Tibial artery (tissue), 4 donors: ENCODE results near the gene PLK5.

Source experiments
- DNase-seq, 2 donors: peaks; one replicate each; pipeline ENCODE4 v3.0.0-alpha.2; 2019
- H3K27ac ChIP-seq, 2 donors: fragments of 200-600 bp; sonication (generic) in 1 of 2; 1 replicate in 1 of 2; 2 replicates in 1 of 2; pipeline ENCODE4 v1.5.1; 2018 to 2019; ENCODE audit warnings: mild to moderate bottlenecking in 1 of 2
- H3K27me3 ChIP-seq, 2 donors: fragments of 200-600 bp; sonication (generic) in 1 of 2; one replicate each; pipeline versions ENCODE4 v1.5.1 to v1.6.0; 2016 to 2019
- H3K36me3 ChIP-seq, 3 donors: fragments of 200-600 bp; sonication (generic) in 2 of 3; one replicate each; pipeline ENCODE4 v1.5.1; 2016 to 2019; ENCODE audit warnings: mild to moderate bottlenecking in 2 of 3
- H3K4me1 ChIP-seq, 4 donors: fragments of 200-600 bp; sonication (generic) in 2 of 4; 1 replicate in 3 of 4; 2 replicates in 1 of 4; pipeline ENCODE4 v1.5.1; 2016 to 2019
- H3K4me3 ChIP-seq, 2 donors: fragments of 200-600 bp; sonication (generic) in 1 of 2; 1 replicate in 1 of 2; 2 replicates in 1 of 2; pipeline ENCODE4 v1.5.1; 2018 to 2019; ENCODE audit warnings: mild to moderate bottlenecking in 2 of 2
- H3K9me3 ChIP-seq, 3 donors: fragments of 200-600 bp; sonication (generic) in 1 of 3; one replicate each; pipeline ENCODE4 v1.5.1; 2016 to 2019
- intact Hi-C: fragments of 100-400 bp; cut with DNase I; formaldehyde crosslinking; loops from one replicate; pipeline ENCODE4 v1.15.0; 2023; ENCODE audit warnings: low total_unique reads
- TF ChIP-seq, protein P1 (sequence below), 2 experiments: fragments of 200-600 bp in 1 of 2; fragments of 450-650 bp in 1 of 2; IDR thresholded peaks; one replicate each; pipeline ENCODE4 v1.5.1; 2017 to 2019; ENCODE audit warnings: antibody characterized with exemption in 2 of 2, mild to moderate bottlenecking in 1 of 2, moderate library complexity in 1 of 2

Gene PLK5

DNA sequence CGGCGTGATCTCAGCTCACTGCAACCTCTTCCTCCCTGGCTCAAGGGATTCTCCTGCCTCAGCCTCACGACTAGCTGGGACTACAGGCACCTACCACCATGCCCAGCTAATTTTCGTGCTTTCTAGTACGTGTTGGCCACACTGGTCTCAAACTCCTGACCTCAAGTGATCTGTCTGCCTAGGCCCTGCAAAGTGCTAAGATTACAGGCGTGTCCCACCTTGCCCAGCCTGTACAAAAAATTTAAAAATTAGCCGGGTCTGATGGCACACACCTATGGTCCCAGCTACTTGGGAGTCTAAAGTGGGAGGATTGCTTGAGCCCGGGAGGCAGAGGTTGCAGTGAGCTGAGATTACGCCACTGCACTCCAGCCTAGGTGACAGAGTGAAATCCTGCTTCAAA lies 48.9 kb downstream of the PLK5 start:
- Histone ChIP-seq H3K27ac (no peak overlapping the region), H3K4me1 (peaks cover 0 to 8% (median 5%) of the 10 kb centered on the region in 4 donors), H3K4me3 (no peak overlapping the region), H3K9me3 (no peaks in the 10 kb centered on the region), H3K36me3 (peaks cover 12 to 17% (median 14%) of the 10 kb centered on the region in 3 donors), H3K27me3 (no peaks in the 10 kb centered on the region)
- intact Hi-C loops = no loop called here
- TF ChIP-seq, protein P1, sequence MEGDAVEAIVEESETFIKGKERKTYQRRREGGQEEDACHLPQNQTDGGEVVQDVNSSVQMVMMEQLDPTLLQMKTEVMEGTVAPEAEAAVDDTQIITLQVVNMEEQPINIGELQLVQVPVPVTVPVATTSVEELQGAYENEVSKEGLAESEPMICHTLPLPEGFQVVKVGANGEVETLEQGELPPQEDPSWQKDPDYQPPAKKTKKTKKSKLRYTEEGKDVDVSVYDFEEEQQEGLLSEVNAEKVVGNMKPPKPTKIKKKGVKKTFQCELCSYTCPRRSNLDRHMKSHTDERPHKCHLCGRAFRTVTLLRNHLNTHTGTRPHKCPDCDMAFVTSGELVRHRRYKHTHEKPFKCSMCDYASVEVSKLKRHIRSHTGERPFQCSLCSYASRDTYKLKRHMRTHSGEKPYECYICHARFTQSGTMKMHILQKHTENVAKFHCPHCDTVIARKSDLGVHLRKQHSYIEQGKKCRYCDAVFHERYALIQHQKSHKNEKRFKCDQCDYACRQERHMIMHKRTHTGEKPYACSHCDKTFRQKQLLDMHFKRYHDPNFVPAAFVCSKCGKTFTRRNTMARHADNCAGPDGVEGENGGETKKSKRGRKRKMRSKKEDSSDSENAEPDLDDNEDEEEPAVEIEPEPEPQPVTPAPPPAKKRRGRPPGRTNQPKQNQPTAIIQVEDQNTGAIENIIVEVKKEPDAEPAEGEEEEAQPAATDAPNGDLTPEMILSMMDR (IDR thresholded peaks at IDR 0.05) = no peak
- no peak for DNase-seq

DNA sequence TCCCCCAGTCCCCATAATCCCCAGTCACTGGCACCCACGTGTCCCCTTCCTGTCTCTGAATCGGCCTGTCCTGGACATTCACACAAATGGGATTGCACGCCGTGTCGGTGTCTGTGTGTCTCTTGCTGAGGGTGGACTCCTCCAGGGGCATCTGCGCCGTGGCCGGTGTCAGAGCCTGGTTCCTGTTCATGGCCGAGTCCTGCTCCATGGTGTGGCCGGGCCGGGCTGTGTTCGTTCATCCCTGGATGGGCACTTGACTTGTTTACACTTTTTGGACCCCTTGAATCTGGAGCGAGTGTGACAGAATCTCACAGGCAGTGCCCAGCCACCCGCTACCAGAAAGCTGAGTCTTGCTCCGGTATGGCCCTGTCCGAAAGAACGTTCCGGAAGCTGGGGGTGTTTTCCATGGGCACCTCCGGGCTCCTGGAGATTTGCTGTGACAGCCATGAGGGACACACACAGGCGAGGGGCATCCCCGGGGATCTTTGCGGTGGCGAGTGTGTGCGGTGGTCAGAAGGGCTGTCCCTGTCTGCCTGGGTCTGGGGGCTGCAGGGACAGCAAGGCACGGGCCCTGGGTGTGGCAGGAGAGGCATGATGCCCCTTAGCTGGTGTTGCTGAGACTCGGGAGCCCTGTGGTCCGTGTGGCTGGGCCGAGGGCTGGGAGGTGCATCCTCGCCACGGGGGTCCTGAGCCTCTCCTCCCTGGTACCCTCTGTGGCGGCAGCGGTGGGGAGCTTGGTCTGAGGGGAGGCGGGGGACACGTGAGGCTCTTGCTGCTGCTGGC lies 50.7 kb downstream of the PLK5 start:
- DNase-seq = no peak

DNA sequence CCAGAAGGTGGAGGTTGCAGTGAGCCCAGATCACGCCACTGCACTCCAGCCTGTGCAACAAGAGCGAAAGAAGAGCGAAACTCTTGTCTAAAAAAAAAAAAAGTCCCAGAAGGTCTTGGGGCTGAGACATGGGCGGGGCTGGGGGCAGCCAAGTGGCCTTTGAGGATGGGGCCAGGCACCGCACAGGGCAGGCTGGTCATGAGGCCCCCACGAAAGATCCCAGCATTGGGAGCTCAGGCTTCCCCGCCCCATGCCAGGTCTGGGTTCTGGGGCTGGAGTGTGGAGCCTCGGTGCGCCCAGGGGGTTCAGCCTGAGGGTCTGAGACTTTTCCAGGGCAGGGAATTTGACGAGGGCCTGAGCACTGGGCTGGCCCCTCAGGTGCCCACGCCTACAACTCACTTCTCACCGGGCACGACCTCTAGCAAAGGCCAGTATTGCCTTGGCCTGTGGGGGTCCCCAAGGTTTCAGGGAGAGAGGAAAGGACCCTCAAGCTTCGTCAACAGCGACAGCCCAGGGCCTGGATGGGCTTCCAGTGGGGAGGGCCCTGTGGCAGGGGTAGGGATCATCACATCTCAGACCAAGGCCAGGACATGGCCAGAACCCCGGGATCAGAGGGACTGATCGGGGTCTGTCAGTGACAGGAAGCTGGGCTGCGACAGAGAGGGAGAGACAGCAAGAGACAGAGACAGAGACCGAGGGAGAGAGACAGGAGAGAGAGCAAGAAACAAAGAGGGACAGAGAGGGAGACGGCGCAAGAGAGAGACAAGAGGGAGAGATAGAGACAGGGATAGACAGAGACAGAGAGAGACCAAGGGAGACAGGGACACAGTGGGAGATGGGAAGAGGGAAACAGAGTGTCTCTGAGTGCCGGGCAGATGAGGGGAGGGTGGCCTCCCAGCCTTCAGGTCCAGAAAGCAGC lies 51.7 kb downstream of the PLK5 start:
- peaks cover 32 to 44% (median 34%) of the 10 kb centered on the region in 3 donors for H3K36me3 ChIP-seq
- TF ChIP-seq, protein P1 (IDR thresholded peaks at IDR 0.05) = no peak
- H3K27ac ChIP-seq = no peak overlapping the region
- no peaks in the 10 kb centered on the region for H3K27me3 ChIP-seq
- no peak for DNase-seq
- H3K4me3 ChIP-seq = no peak overlapping the region
- intact Hi-C loops = no loop called here
- H3K4me1 ChIP-seq = no peaks in the 10 kb centered on the region
- H3K9me3 ChIP-seq = no peaks in the 10 kb centered on the region

More for the DNA sequence above, 50.7 kb downstream of the PLK5 start:
- no peak overlapping the region for H3K4me3 ChIP-seq
- H3K9me3 ChIP-seq = no peaks in the 10 kb centered on the region
- intact Hi-C loops = no loop called here
- no peak overlapping the region for H3K27ac ChIP-seq
- TF ChIP-seq, protein P1 (IDR thresholded peaks at IDR 0.05) = no peak
- no peaks in the 10 kb centered on the region for H3K27me3 ChIP-seq
- H3K36me3 ChIP-seq = peaks cover 23 to 34% (median 24%) of the 10 kb centered on the region in 3 donors
- H3K4me1 ChIP-seq = no peaks in the 10 kb centered on the region

DNA sequence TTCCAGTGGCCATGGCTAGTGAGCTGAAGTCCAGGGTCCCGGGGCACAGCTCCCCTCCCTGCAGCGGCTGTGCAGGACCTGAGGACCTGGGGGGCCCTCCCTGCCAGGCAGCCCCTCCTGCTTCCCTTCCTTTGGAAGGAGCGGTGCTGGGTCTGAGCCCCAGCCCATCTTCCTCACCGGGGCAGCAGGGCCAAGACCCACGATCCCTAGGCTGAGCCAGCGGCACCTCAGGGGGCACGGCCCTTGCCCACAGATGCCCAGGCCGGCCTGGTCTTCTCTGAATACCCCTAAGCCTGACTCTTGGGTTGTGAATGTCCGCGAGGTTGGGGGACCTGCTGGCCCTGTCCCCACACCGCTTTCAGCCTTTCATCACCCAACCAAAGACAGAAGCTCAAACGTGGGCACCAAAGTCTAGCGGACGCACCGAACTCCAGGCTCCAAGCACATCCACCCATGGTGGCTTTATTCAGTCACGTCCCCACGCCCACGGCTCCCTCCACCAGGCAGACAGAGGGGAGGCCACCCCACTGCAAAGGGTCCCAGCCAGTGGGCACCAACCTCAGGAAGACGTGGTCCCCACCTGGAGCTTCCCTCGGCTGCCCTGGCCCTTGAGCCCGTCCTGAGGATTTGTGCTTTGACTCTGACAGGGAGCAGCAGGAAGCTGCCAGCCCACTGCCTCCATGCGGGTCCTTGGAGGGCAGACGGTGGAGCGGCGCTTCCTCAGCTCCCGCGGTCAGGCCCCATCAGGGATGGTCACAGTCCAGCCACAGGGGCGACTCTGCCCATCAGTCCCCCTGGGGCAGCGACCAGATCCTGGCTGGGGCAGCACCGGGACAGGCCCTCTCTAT lies 52.6 kb downstream of the PLK5 start:
- TF ChIP-seq, protein P1 (IDR thresholded peaks at IDR 0.05) = no peak
- intact Hi-C loops = no loop called here

More for the DNA sequence above, 52.6 kb downstream of the PLK5 start:
- no peak for DNase-seq
- H3K4me1 ChIP-seq = no peaks in the 10 kb centered on the region
- H3K27ac ChIP-seq = no peak overlapping the region
- H3K36me3 ChIP-seq = peaks cover 40 to 53% (median 43%) of the 10 kb centered on the region in 3 donors
- no peaks in the 10 kb centered on the region for H3K27me3 ChIP-seq
- no peaks in the 10 kb centered on the region for H3K9me3 ChIP-seq
- no peak overlapping the region for H3K4me3 ChIP-seq
